ENCODE measurements around the gene NUP88.
A peak's percentile ranks its signal among the peaks of the same experiment; 100 is the strongest.
"Not testable (repeated sequence)": the region's sequence is repeated elsewhere in the genome, so short reads cannot be mapped to it uniquely, and the experiment has no call there.

The NUP88 gene

GRCh38 chr17:5419356-5419958 lies at the start of gene NUP88:
TSS of gene NUP88 (minus strand) at chr17:5419662. CDS start at chr17:5419650, 12 bp downstream.
- DNase-seq, result peak; percentile 91

DNA sequence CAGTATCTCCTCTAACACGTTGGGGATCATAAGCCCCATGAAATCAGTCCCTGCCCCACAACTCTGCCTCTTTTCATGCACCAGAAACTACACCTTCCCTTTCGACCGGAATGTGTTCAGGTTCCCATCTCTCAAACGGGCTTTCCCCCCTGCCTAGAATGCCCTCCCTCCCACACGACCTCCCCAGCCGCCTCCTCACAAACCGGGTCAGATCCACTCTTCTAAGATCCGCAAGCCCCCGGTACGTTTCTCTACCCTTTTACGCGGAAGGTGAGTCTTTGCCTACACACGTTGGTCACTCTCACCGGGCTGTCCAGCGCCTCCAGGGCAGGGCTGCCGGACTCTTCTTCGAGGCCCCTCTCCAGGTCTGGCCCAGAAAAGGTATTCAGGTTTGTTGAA lies 48.6 kb upstream of the NUP88 start:
- peak; percentile 41 for DNase-seq

GRCh38 chr17:5467416-5467815 lies 48.0 kb upstream of the NUP88 start:
- no peak for DNase-seq

- no peak for DNase-seq
These were observed 46.8 kb upstream of the NUP88 start for GRCh38 chr17:5466295-5466694.

DNA sequence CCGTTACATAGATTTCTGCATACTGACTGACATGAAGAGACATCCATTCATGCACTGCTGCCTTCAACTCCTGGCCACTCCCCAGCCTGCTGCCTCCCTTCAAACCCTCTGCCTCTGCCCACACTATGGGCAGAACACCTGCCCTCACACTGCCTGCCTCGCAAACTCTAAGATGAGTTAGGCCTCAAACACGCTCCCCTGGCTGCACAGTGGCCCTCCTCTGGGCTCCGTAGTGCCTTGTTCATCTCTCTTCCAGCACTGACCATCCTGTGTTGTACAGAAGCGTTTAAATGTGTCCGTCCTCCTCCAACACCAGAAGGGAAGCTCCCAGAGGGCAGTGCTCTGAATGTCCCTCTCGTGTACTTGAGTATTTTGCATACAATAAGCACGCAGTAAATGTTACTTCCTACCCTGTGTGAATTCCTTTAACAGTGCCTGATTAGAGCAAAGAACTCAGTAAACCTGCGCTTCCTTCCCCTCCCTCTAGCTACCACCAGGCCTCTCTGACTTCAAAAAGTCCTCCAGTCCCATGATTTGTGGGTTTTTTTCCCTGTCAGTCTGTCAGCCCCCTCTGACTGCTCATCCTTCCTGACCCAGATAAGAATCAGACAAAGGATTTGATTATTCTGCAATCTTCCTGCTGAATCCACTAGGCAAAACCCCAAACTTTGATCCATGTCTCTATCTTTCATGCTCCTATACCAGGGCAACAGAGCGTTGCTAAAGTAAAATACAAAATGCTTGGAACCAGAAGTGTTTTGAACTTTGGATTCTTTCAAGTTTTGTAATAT lies 45.5 kb upstream of the NUP88 start:
- DNase-seq, result no peak

DNA sequence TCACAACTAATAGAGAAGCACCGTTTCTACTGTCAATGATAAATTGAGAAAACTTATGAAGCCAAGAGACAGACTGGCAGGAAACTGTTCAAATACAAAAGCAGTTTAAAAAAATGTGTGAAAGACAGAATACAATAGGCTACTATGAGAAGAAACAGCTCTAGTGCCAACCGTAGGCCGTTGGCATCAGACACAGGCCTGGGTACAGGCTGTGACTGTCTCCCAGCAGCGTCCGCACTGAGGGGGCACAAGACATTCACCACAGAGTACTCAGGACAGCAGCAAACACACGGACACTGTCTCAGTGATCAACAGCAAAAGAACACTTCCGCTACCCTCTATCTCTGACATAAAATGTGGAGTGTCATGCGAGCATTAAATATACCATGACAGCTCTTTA lies 27.3 kb upstream of the NUP88 start:
- no peak for DNase-seq

- no peak for DNase-seq
These were observed 24.7 kb upstream of the NUP88 start for GRCh38 chr17:5444209-5444608.

DNA sequence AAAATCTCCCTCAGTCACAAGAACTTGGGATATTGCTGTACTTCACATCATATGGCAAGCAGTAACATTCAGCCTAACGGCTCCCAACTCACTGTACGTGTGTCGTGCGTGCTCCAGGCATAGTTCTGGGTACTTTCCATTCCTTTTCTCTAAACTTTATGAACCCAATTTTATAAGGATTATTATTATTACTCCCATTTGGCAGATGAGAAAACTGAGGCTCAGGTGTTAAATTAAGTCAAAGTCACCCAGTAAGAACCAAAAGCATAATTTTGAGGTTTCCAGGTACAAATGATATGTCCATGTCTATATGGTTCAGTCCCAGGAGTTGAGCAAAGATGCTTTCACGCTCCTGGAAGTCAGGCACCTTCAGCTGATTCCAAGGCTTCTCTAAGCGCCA lies 24.3 kb upstream of the NUP88 start:
- DNase-seq, result no peak

DNA sequence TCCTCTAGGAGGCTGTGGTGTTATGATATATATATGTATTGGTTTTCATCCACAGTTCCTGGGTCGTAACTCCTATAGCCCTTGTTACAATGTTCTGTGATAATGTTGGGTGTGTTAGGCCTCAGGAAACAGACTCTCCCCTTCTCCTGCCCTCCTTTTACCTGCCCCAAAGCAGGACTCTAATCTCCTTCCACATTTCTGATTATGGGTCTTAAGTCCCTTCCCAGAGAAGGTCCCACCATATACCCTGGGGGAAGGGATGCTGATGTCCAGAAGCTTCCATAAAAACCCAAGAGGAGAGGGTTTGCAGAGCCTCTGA lies 19.9 kb upstream of the NUP88 start:
- DNase-seq, result no peak

GRCh38 chr17:5438716-5439445 lies 19.4 kb upstream of the NUP88 start, which contains the start of gene C1QBP:
TSS of gene C1QBP (minus strand) at chr17:5439155. CDS start at chr17:5439073, 82 bp downstream.
- peak; percentile 97 for DNase-seq

DNA sequence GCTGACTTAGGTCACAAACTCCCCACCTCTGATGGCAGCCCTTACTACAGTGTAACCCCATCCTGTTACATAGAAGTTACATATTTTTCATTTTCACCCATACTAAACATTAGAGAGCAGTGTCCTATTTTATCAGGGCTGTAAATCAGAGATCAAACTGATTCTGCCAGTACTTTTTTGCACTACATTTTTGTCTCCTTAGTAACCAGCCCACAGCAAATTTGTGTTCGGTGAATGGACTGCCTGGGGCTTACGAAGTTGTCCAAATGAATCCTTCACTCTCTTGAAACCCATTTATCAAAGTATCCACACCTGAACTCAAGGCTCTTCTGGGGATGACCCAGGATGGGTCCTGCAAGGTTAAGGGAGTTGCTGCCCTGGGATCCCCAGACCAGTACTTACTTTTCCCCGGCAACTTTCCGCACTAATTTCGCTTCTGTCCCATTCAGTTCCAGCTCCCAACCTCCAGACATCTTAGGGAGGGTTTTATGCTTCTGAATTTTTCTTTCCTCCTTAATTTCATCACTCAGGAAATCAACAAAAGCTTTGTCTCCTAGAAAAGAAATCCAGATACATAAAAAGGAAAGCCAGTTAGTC lies 18.4 kb upstream of the NUP88 start:
- DNase-seq, result no peak

GRCh38 chr17:5435781-5436315 lies 16.4 kb upstream of the NUP88 start:
- DNase-seq, result not testable (repeated sequence)

DNA sequence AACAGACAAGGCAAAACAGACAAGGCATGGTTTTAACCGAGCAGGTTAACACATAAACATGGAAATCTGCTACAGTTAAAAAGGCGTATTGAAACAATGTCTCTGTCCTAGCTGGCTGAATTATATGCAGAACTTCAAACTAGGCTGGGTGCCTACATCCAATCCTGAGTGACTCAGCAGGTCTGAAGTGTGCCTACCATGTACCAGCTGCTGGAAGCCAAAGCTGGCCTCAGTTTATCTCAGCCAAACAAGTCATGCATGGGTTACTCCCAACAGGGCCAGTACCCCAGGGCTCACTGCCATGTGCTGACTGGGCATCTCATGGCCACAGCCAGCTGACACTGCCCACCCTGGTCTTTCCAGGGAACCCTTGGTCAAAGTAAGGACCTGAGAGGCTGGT lies 15.5 kb upstream of the NUP88 start:
- DNase-seq, result no peak

- no peak for DNase-seq
These were observed 12.6 kb upstream of the NUP88 start for GRCh38 chr17:5431949-5432556.

- DNase-seq, result not testable (repeated sequence)
These were observed 11.8 kb upstream of the NUP88 start for GRCh38 chr17:5431234-5431633.

DNA sequence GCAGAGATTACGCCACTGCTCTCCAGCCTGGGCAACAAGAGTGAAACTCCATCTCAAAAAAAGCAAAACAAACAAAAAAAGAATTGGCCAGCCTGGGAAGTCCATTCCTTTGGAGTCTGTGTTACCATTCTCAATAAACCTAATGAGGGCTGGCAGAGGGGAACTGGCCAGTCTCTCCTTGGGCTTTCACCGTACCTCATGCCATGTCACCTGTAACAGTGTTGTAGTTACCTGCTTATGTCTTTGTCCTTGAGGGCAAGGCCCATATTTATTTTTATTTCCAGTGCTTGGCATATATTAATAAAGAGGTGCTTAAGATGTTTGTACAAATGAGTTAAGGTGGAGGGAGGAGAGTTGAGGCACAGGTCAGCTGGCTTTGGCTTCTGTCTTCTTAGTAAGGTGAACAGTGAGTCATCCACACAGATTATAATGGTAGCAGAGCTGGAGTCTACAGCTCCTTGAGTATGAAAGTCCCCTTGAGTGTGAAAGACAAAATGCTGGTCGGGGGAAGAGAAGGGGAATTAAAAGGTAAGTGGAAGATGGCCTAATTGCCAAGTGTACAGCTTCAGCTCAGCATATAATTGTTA lies 11.0 kb upstream of the NUP88 start:
- no peak for DNase-seq

- DNase-seq, result no peak
These were observed 9.9 kb upstream of the NUP88 start for GRCh38 chr17:5429191-5429887.

DNA sequence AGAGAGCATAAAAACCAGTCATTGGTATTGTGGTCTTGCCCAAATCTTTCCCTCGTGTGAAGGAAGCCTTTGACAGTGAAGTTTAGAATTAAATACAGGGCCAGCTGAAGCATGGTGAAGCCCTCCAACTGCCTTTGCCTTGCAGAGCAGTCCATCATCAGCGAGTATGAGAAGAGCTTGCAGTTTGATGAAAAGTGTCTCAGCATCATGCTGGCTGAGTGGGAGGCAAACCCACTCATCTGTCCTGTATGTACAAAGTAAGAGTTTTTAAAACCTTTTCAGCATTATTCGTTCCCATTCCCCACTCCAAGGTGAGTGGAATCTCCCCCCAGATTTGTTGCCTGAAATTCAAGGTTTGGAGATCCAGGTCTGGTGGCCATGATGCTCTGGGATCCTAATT lies 6.4 kb upstream of the NUP88 start:
- DNase-seq, result no peak

DNA sequence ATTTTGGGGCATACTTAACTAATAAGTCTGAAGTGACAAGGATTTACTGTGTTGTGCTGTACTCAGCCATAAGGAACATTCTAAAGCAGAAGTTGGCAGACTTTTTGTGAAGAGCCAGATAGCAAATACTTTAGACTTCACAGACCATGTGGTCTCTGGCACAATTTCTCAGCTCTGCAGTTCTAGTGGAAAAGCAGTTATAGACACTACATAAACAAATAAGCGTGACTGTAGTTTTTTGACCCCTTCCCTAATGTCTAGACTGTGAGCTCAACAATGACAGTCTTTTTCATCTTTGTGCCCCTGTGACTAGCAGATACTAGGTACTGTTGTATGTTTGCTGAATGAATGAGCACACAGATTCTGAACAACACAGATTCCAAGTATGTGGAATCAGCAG lies 5.4 kb upstream of the NUP88 start:
- no peak for DNase-seq

DNA sequence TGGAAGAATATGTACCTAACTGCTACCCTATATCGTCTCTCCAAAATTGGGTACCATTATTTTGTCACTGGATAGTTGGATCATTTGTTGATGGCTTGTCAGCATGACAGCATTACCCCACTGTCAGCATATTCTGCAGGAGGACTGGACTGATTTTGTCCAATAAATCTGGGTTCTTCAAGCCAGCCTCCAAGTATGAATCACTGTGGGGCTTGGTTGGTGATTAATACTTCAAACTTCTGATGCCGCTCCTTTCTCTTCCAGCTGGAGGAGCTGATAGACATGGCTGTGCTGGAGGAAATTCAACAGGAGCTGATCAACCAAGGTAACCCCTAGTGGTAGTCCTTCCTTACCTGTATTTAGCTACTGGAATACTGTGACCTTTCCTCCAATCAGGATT lies 3.0 kb upstream of the NUP88 start:
- DNase-seq, result no peak

GRCh38 chr17:5419959-5420653 lies 644 bp upstream of the NUP88 start, which contains the start of gene RPAIN:
TSS of gene RPAIN (plus strand) at chr17:5420182. CDS start at chr17:5420211, 29 bp downstream.
- DNase-seq, result peak; percentile 72
